ENCODE results near the gene SPRR3. TPM values are rescaled to one million over a fixed set of nuclear protein-coding genes. Genes with fewer than 3 reads are reported as not detected.

SPRR3 gene, protein sequence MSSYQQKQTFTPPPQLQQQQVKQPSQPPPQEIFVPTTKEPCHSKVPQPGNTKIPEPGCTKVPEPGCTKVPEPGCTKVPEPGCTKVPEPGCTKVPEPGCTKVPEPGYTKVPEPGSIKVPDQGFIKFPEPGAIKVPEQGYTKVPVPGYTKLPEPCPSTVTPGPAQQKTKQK
- not detected for polyA plus RNA-seq (2013, experiment 1 of 2; ENCODE audit: insufficient read length)
- polyA plus RNA-seq (2013, experiment 2 of 2; ENCODE audit: insufficient read length), result not detected

- no peak for DNase-seq
Observed at GRCh38 chr1:153001382-153001781, at the start of gene SPRR3. TSS of gene SPRR3 (plus strand) at chr1:153001749. CDS start at chr1:153003021, 1,272 bp downstream.

GRCh38 chr1:152953761-152954160, 47.8 kb upstream of the SPRR3 start:
- no peak for DNase-seq

DNA sequence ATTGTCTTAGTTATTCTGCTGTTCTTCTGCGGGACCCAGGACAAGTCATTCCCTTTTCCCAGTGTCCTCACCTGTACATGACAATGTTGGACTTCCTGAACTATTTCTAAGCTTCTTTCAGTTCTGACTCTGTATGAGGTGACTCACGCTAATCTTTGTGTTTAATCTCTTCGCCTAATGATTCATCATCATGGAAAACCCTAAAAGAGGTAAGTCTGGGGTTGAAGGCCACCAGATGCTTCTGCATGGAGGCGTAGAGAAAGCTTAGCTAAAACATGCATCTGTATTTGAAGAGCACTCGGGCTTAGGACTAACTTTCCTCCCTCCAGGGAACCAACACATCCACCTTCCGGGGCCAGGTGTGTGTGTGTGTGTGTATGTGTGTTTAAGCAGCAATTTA, 47.1 kb upstream of the SPRR3 start:
- no peak for DNase-seq

- DNase-seq, result no peak
Observed at GRCh38 chr1:152957561-152957960, 44.0 kb upstream of the SPRR3 start.

- no peak for DNase-seq
Observed at GRCh38 chr1:152959273-152959672, 42.3 kb upstream of the SPRR3 start.

DNA sequence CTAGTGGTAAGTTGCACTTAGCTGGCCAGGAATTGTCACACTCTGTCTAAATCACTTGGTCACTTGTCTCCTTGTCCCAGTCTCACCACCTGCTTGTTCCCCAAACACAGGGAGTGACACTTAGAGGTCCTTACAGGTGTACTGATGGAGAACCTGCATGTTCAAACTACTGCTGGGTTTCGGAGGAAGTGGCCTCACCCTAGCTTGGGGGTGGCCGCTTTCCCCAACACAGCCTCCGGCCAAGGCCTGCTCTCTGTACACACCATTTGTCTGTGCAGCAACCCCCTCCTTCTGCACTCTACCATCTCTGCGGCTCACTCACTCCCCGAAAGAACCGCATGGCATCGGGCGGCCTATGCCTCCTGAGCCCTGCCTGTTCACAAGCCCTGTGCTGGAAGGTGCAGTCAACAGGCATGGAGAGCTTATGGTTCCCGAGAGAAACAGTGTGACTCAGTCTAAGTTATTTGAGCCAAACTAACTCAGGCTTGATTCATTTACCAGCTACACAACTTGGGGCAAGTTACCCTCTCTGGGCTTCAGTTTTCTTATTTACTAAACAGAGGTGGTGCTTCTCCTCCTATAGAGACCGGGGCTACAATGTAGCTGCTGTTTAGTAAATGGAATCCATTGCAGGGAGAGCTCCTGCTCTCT, 41.6 kb upstream of the SPRR3 start:
- DNase-seq, result no peak

DNA sequence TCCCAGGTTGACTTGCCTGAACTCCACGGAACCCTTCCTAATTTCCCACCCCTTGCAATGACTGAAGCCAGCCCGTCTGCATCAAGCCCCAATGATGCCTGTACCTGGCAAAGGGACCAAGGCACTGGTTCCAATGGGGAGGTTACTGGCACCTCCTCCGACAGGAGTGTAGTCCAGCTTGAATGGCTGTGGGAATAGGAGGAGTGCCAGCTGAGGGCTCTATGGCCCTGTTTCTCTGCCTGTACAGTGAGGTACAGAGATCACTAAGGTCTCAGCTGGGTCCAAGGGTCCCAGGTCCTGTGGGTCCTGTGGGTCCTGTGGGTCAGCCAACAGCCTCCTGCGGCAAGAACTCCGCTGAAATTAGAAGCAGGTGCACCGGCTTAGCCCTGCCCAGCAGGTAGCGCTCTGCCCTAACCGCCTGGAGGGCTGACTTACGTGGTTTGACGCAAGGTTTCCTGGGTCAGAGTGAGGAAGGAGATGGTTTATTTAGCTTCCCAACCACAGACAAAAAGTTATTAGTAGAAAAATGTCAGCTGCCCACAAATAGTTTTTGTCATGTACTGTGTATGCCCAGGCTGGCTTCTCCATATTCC, 41.0 kb upstream of the SPRR3 start:
- no peak for DNase-seq

- no peak for DNase-seq
Observed at GRCh38 chr1:152961226-152961891, 40.2 kb upstream of the SPRR3 start.

DNA sequence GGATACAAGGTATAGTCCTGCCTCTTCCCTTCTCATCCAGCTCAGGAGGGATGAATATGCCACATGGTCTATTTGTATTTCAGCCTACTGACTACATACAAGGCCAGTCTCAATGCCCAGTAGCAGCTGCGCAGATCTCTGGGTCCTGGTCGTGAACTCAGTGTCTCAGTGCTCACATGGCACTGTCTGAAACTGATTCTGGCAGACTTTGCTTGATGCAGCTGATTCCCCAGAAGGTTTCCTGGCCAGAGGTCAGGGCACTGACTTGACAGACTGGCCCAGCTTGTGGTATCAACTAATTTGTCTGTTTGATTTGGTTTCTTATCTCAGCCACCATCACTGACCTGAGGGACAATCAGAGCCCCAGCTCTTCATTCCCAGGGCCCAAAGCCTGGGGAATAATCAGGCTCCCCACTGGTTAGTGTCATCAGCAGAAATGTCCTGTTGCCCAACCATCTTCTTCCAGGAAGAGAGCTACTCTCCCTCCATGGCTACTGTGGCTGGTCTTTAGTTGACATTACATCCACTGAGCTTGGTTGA, 38.6 kb upstream of the SPRR3 start:
- no peak for DNase-seq

DNA sequence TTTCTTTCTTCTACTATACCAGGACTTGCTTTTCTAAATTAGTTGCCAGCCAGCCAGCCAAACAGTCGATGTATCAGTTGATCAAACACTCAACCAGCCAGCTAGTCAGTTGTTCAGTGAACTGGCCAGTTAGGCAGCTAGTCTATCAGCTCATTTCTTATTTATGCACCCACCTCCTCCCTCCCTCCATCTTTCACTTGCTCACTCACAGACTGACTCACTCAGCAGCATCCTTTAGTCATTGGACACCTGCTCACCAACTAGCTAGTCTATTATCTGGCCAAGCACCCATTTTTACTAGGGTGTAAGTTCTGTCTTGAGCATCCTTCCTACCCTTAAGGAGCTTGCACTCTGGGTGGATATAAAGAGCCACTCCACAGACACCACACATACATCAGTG, 37.0 kb upstream of the SPRR3 start:
- DNase-seq, result no peak

DNA sequence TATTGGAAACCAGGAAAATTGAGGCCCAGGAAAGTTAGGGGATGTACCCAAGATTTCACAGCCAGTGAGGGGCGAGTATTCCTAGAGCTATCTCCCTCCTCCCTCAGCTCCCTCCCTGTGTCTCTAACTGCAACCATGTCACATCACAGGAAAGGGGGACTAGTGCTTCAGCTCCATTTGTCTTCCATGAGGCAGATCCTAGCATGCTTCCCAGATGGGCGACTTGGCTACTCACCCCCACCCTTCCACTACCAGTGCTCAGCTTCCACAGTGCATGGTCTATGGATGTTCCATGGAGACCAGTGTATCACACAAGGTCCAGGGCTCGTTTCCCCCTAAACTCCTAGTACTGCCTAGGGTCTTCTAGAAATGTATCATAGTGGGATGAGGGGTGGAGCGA, 35.7 kb upstream of the SPRR3 start:
- DNase-seq, result no peak

GRCh38 chr1:152967201-152967600, 34.3 kb upstream of the SPRR3 start:
- no peak for DNase-seq

GRCh38 chr1:152968248-152968647, 33.3 kb upstream of the SPRR3 start:
- no peak for DNase-seq

DNA sequence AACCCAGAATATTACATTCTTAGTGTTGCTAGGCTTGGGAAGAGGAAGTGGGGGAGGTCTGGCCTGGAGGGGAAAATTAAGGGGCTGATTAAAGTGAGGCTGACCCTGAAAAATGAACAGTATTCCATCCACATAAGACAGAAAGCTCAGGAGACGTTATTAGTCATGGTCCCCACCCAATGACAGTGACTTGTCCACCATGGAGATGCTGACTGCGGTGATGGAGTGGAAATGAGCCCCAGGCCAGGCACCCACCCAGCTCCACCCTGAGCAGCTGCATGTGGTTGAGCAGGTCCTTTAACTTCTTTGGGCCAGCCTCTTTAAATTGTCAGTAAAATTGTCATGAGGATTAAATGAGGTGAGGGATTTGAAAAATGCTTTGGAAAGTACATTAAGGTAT, 32.5 kb upstream of the SPRR3 start:
- no peak for DNase-seq

DNA sequence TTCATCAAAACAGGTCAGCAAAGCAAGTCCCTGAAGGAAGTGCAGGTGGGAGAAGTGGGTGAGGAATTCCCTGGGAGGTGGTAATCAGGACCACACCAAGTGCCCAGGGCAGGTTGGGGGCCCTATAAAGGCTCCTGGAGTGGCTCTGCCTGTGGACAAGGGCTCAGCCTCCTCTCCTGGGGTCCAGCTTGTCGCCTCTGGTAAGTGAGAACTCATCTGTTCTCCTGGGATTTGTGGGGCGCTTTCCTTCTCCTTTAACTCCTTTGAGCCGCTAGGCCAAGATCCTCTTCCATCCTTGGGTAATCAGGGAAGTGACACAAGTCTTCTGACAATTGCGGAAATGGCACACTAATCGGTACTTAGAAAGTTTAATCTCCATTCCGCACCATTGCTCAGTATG, 31.1 kb upstream of the SPRR3 start, which contains the start of gene SPRR4:
Gene SPRR4 (plus strand): TSS at position 154 of the 400 bp plus-strand sequence. CDS start 1,243 bp downstream, outside the sequence.
- DNase-seq, result no peak

- DNase-seq, result no peak
Observed at GRCh38 chr1:152972196-152972886, 29.2 kb upstream of the SPRR3 start.

- DNase-seq, result no peak
Observed at GRCh38 chr1:152976688-152977087, 24.9 kb upstream of the SPRR3 start.

- no peak for DNase-seq
Observed at GRCh38 chr1:152977614-152978013, 23.9 kb upstream of the SPRR3 start.

- no peak for DNase-seq
Observed at GRCh38 chr1:152980676-152981075, 20.9 kb upstream of the SPRR3 start.

DNA sequence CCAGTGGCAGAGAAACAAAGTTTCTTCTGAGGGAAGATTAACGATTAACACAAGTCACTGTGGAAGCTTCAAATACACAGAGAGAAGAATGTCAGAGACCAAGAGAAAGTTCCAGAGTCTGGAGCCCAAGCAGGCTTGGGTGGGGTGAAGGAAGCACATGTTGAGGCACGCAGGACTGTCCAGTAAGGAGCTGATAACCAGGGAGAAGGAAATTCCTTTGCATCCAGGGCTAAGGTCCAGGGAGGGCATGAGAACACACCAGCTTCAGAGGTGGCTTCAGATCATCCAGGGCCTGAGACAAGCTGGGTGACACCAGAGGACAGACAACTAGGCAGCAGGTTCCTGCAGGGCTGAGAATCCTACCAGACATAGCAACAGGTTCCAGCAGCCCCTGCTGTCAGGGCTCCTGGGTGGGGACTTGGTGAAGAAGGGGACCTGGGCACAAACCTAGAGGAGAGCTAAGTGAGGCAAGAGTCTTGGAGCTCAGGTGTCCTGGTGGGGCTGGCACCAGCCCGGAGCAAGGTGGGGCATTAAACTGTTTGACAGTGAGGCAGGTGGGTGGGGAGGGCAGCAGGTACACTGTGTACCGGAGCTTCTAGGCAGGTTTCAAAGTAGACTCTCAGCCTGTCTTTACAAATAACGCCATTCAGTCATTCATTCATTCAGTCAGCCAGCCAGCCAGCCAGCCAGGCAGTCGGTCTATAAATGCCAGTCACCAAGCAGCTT, 20.2 kb upstream of the SPRR3 start:
- DNase-seq, result no peak

- no peak for DNase-seq
Observed at GRCh38 chr1:152982076-152982475, 19.5 kb upstream of the SPRR3 start.

GRCh38 chr1:152983234-152983633, 18.3 kb upstream of the SPRR3 start:
- DNase-seq, result no peak
